Skin epidermis (tissue), 12 donors: ENCODE measurements around the gene ATP5PB.

ENCODE experiments used
- H3K27ac ChIP-seq, 21 experiments: fragments of 200-600 bp; sonication (generic) in 11 of 21; one replicate each; pipeline ENCODE4 v1.5.0; 2020; ENCODE audit warnings: mild to moderate bottlenecking in 3 of 21, inconsistent platforms in 2 of 21, moderate library complexity in 2 of 21
- H3K4me3 ChIP-seq, 7 experiments: fragments of 200-600 bp; sonication (generic) in 2 of 7; one replicate each; pipeline ENCODE4 v1.5.0; 2020; ENCODE audit warnings: inconsistent platforms in 2 of 7, mild to moderate bottlenecking in 2 of 7, moderate library complexity in 1 of 7

Gene ATP5PB

GRCh38 chr1:111444031-111444430, 5.2 kb upstream of the ATP5PB start:
- no peak overlapping the region for H3K27ac ChIP-seq

GRCh38 chr1:111446546-111446945, 2.7 kb upstream of the ATP5PB start:
- Histone ChIP-seq H3K4me3 (no peak overlapping the region), H3K27ac (no peak overlapping the region)

More at GRCh38 chr1:111444031-111444430, 5.2 kb upstream of the ATP5PB start:
- no peak overlapping the region for H3K4me3 ChIP-seq

- peak overlapping the region in 2 of 21 experiments; percentile 87 to 92 for H3K27ac ChIP-seq
- peak overlapping the region in 1 of 7 experiments; percentile 91 for H3K4me3 ChIP-seq
These were observed 2.0 kb upstream of the ATP5PB start for GRCh38 chr1:111446967-111447892.

- H3K4me3 ChIP-seq: peak overlapping the region; percentile 65 to 97 (median 92)
- peak overlapping the region; percentile 31 to 97 (median 91) for H3K27ac ChIP-seq
These were observed 764 bp upstream of the ATP5PB start for GRCh38 chr1:111448482-111448917.

GRCh38 chr1:111449703-111450017, 396 bp downstream of the ATP5PB start:
- Histone ChIP-seq H3K27ac (peak overlapping the region; percentile 32 to 97 (median 91)), H3K4me3 (peak overlapping the region; percentile 65 to 97 (median 92))

GRCh38 chr1:111450185-111450584, 921 bp downstream of the ATP5PB start:
- Histone ChIP-seq H3K27ac (peak overlapping the region in 13 of 21 experiments; percentile 78 to 97 (median 92)), H3K4me3 (peak overlapping the region; percentile 65 to 97 (median 92))

- H3K27ac ChIP-seq: no peak overlapping the region
- no peak overlapping the region for H3K4me3 ChIP-seq
These were observed 3.3 kb downstream of the ATP5PB start for GRCh38 chr1:111452581-111452980.

GRCh38 chr1:111453706-111454105, 4.4 kb downstream of the ATP5PB start:
- Histone ChIP-seq H3K4me3 (no peak overlapping the region), H3K27ac (no peak overlapping the region)

- Histone ChIP-seq H3K4me3 (no peak overlapping the region), H3K27ac (no peak overlapping the region)
These were observed 5.8 kb downstream of the ATP5PB start for GRCh38 chr1:111454859-111455641.

- Histone ChIP-seq H3K27ac (no peak overlapping the region), H3K4me3 (no peak overlapping the region)
These were observed 6.4 kb downstream of the ATP5PB start for GRCh38 chr1:111455642-111456031.

- no peak overlapping the region for H3K4me3 ChIP-seq
- no peak overlapping the region for H3K27ac ChIP-seq
These were observed 12.5 kb downstream of the ATP5PB start for GRCh38 chr1:111461765-111462164.

- no peak overlapping the region for H3K4me3 ChIP-seq
- H3K27ac ChIP-seq: no peak overlapping the region
These were observed 13.2 kb downstream of the ATP5PB start for GRCh38 chr1:111462370-111463028.

GRCh38 chr1:111463029-111463683, 13.9 kb downstream of the ATP5PB start:
- H3K4me3 ChIP-seq: no peak overlapping the region
- no peak overlapping the region for H3K27ac ChIP-seq

- Histone ChIP-seq H3K27ac (no peak overlapping the region), H3K4me3 (no peak overlapping the region)
These were observed 16.5 kb downstream of the ATP5PB start for GRCh38 chr1:111465754-111466153.

GRCh38 chr1:111466480-111466879, 17.2 kb downstream of the ATP5PB start:
- H3K4me3 ChIP-seq: no peak overlapping the region
- H3K27ac ChIP-seq: no peak overlapping the region

GRCh38 chr1:111467865-111468716, 18.8 kb downstream of the ATP5PB start:
- Histone ChIP-seq H3K27ac (no peak overlapping the region), H3K4me3 (no peak overlapping the region)

GRCh38 chr1:111468717-111469100, 19.4 kb downstream of the ATP5PB start:
- no peak overlapping the region for H3K4me3 ChIP-seq
- no peak overlapping the region for H3K27ac ChIP-seq

GRCh38 chr1:111469539-111469938, 20.3 kb downstream of the ATP5PB start:
- H3K4me3 ChIP-seq: no peak overlapping the region
- peak overlapping the region in 5 of 21 experiments; percentile 40 to 90 (median 64) for H3K27ac ChIP-seq

GRCh38 chr1:111470596-111470995, 21.3 kb downstream of the ATP5PB start:
- no peak overlapping the region for H3K4me3 ChIP-seq
- H3K27ac ChIP-seq: peak overlapping the region in 14 of 21 experiments; percentile 7 to 90 (median 66)
